ENCODE measurements around the gene EYS.

EYS gene

GRCh38 chr6:63683071-63683603 lies 2023.9 kb downstream of the EYS start:
- no peak for DNase-seq

DNA sequence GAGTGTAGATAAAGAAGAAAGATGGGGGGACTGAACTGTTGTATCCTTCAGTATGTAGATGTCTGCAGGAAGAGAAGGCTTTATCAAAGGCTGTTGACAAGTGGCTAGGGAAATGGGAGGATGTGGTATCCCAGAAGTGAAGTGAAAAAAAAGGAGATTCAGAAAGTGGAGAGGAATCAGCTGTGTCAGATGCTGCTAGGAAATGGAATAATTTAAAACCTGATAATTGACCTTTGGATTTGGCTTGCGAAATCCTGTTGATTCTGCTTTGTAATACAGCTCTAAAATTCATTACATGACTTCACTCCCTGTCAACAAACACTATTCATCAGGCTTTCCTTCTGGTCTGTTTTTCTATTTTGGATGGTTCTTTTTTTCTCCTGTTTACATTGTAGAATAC lies 2029.7 kb downstream of the EYS start:
- DNase-seq, result no peak

GRCh38 chr6:63676412-63677114 lies 2030.5 kb downstream of the EYS start:
- DNase-seq, result no peak

- no peak for DNase-seq
Observed at GRCh38 chr6:63675138-63675537, 2031.9 kb downstream of the EYS start.

GRCh38 chr6:63674635-63675034 lies 2032.4 kb downstream of the EYS start:
- no peak for DNase-seq

DNA sequence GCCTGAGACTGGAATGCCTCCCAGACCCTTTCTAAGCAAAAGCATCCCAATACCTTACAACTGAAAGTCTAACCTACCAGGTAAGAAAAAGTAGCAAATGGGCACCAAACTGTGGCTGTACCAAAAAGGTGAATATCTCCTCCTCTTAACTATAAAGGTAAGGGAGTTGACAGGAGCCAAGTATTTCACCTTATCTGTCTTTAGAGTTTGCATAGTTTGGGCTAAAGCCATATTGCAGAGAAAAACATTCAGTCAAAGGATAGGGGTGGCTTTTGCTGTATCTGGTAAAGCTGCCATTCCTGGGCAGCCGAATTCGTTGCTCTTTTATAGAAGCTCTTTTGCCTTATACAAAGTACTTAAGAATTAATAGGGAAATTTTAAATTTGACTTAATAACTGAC lies 2033.3 kb downstream of the EYS start:
- no peak for DNase-seq

- DNase-seq, result no peak
Observed at GRCh38 chr6:63672582-63673129, 2034.4 kb downstream of the EYS start.

DNA sequence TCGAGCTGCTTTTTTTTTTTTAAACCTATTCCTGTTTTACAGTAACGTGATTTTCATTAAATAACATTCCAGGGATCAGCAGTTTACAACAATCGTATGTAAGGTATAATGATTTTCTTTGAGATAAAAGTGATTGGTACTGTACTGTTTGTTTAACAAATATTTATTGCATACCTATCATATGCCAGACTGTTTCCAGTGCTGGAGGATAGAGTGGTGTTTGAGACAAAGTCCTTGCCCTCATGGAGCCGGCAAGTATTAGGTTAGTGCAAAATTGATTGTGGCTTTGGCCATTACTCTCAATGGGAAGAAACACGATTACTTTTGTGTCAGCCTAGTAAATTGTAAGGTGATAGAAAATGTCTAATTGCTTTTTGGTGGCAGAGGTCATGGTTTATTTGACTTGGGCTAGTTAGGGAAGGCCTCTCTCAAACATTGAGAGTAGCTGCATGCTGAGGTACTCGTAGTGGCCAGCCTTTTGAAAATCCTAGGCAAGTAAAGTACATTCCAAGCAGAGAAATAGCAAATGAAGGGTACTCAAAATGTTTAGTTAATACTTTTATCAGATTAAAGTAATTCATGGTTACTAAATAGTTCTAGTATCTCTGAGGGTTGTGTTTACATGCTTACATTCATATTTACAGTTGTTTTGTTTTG lies 2035.8 kb downstream of the EYS start:
- DNase-seq, result no peak

All from T-helper 9 cell (primary cell).